ENCODE results near the gene KRTAP12-3.

The KRTAP12-3 gene

GRCh38 chr21:44704636-44705001 is 46.9 kb downstream of the KRTAP12-3 start:
- DNase-seq (ENCODE audit: extremely low read depth, insufficient read length), result no peak
- H3K27me3 ChIP-seq (replicated peaks; ENCODE audit: control insufficient read depth, insufficient read depth, low read length), result peaks cover 5% of the 10 kb centered on the region; the same call in 1 of the 2 replicates
- no peak for TF ChIP-seq CTCF (IDR thresholded peaks at IDR 0.05; ENCODE audit: insufficient read depth, low read length, poor library complexity, severe bottlenecking)
- H3K36me3 ChIP-seq (ENCODE audit: control insufficient read depth, insufficient read depth, low read length), result no peaks in the 10 kb centered on the region
- no peak overlapping the region for H3K4me3 ChIP-seq (replicated peaks; ENCODE audit: low read depth, low read length)

GRCh38 chr21:44706026-44706705 is 48.4 kb downstream of the KRTAP12-3 start:
- H3K36me3 ChIP-seq (ENCODE audit: control insufficient read depth, insufficient read depth, low read length), result no peaks in the 10 kb centered on the region
- peaks cover 3% of the 10 kb centered on the region; the same call in 1 of the 2 replicates for H3K27me3 ChIP-seq (replicated peaks; ENCODE audit: control insufficient read depth, insufficient read depth, low read length)
- no peak for DNase-seq (ENCODE audit: extremely low read depth, insufficient read length)
- no peak overlapping the region for H3K4me3 ChIP-seq (replicated peaks; ENCODE audit: low read depth, low read length)
- TF ChIP-seq CTCF (IDR thresholded peaks at IDR 0.05; ENCODE audit: insufficient read depth, low read length, poor library complexity, severe bottlenecking), result no peak

- no peak for DNase-seq (ENCODE audit: extremely low read depth, insufficient read length)
- Histone ChIP-seq H3K4me3 (replicated peaks; ENCODE audit: low read depth, low read length) (no peak overlapping the region), H3K36me3 (ENCODE audit: control insufficient read depth, insufficient read depth, low read length) (no peaks in the 10 kb centered on the region), H3K27me3 (replicated peaks; ENCODE audit: control insufficient read depth, insufficient read depth, low read length) (peaks cover 3% of the 10 kb centered on the region; the same call in 1 of the 2 replicates)
- TF ChIP-seq CTCF (IDR thresholded peaks at IDR 0.05; ENCODE audit: insufficient read depth, low read length, poor library complexity, severe bottlenecking), result no peak
Observed at GRCh38 chr21:44706706-44707581, 49.2 kb downstream of the KRTAP12-3 start.

Data from GM06990 (cell line).